Duodenal mucosa (tissue), 2 donors: ENCODE measurements around the gene CD300A.

Source experiments
- H3K27ac ChIP-seq: one replicate; pipeline ENCODE4 v1.7.0; 2013; ENCODE audit warnings: low read depth, low read length
- H3K27me3 ChIP-seq, 2 donors: one replicate each; pipeline ENCODE4 v1.7.0; 2013; ENCODE audit warnings: low read length in 2 of 2, control low read depth in 1 of 2; ENCODE audit not compliant: insufficient read depth in 2 of 2, control insufficient read depth in 1 of 2
- H3K36me3 ChIP-seq, 2 donors: one replicate each; pipeline ENCODE4 v1.7.0; 2013; ENCODE audit warnings: low read length in 2 of 2, control low read depth in 1 of 2; ENCODE audit not compliant: insufficient read depth in 2 of 2, control insufficient read depth in 1 of 2
- H3K4me1 ChIP-seq, 2 donors: one replicate each; pipeline ENCODE4 v1.7.0; 2013; ENCODE audit warnings: low read length in 2 of 2, control low read depth in 1 of 2; ENCODE audit not compliant: insufficient read depth in 2 of 2, control insufficient read depth in 1 of 2
- H3K4me3 ChIP-seq, 2 donors: one replicate each; pipeline ENCODE4 v1.7.0; 2013; ENCODE audit warnings: low read length in 2 of 2, low read depth in 1 of 2
- H3K9ac ChIP-seq, 2 donors: one replicate each; pipeline ENCODE4 v1.7.0; 2013; ENCODE audit warnings: low read length in 2 of 2, low read depth in 1 of 2
- H3K9me3 ChIP-seq, 2 donors: one replicate each; pipeline ENCODE4 v1.7.0; 2013; ENCODE audit warnings: low read length in 2 of 2, control low read depth in 1 of 2; ENCODE audit not compliant: control insufficient read depth in 1 of 2

The CD300A gene

GRCh38 chr17:74466111-74466827 is at the start of gene CD300A:
Gene CD300A (plus strand): TSS chr17:74466634. CDS start chr17:74466704, 70 bp downstream.
- Histone ChIP-seq H3K4me3 (peak within 1 kb of the TSS; percentile 65 to 69), H3K9me3 (no peaks in the 10 kb centered on the region), H3K9ac (peak within 1 kb of the TSS; percentile 42 to 47), H3K27ac (peak within 1 kb of the TSS; percentile 52), H3K4me1 (peaks cover 11 to 28% of the 10 kb centered on the region in 2 donors), H3K27me3 (peaks cover 5% of the 10 kb centered on the region in 2 donors), H3K36me3 (no peaks in the 10 kb centered on the region)

GRCh38 chr17:74417178-74418045 is 49.0 kb upstream of the CD300A start:
- H3K27me3 ChIP-seq, result no peaks in the 10 kb centered on the region
- H3K27ac ChIP-seq, result no peak overlapping the region
- H3K4me3 ChIP-seq, result no peak overlapping the region
- no peaks in the 10 kb centered on the region for H3K36me3 ChIP-seq
- peaks cover 6 to 18% of the 10 kb centered on the region in 2 donors for H3K4me1 ChIP-seq
- H3K9me3 ChIP-seq, result no peaks in the 10 kb centered on the region
- no peak overlapping the region for H3K9ac ChIP-seq

- no peak overlapping the region for H3K4me3 ChIP-seq
- H3K27me3 ChIP-seq, result no peaks in the 10 kb centered on the region
- no peaks in the 10 kb centered on the region for H3K36me3 ChIP-seq
- H3K9ac ChIP-seq, result no peak overlapping the region
- H3K4me1 ChIP-seq, result peaks cover 8 to 18% of the 10 kb centered on the region in 2 donors
- no peaks in the 10 kb centered on the region for H3K9me3 ChIP-seq
- no peak overlapping the region for H3K27ac ChIP-seq
Observed at GRCh38 chr17:74419928-74420411, 46.5 kb upstream of the CD300A start.

GRCh38 chr17:74424117-74424516 is 42.3 kb upstream of the CD300A start:
- Histone ChIP-seq H3K27me3 (no peaks in the 10 kb centered on the region), H3K4me3 (no peak overlapping the region), H3K9me3 (no peaks in the 10 kb centered on the region), H3K36me3 (no peaks in the 10 kb centered on the region), H3K9ac (no peak overlapping the region), H3K4me1 (peaks cover 34 to 35% of the 10 kb centered on the region in 2 donors), H3K27ac (no peak overlapping the region)

GRCh38 chr17:74424657-74425056 is 41.8 kb upstream of the CD300A start:
- Histone ChIP-seq H3K4me3 (no peak overlapping the region), H3K36me3 (no peaks in the 10 kb centered on the region), H3K9me3 (no peaks in the 10 kb centered on the region), H3K27me3 (no peaks in the 10 kb centered on the region), H3K27ac (no peak overlapping the region), H3K9ac (no peak overlapping the region), H3K4me1 (peaks cover 35 to 37% of the 10 kb centered on the region in 2 donors)

GRCh38 chr17:74426551-74427047 is 39.8 kb upstream of the CD300A start:
- Histone ChIP-seq H3K9ac (peak overlapping the region in 1 of 2 donors; percentile 60), H3K4me1 (peaks cover 45 to 48% of the 10 kb centered on the region in 2 donors), H3K36me3 (no peaks in the 10 kb centered on the region), H3K9me3 (no peaks in the 10 kb centered on the region), H3K4me3 (no peak overlapping the region), H3K27me3 (peaks cover 0 to 6% of the 10 kb centered on the region in 2 donors), H3K27ac (no peak overlapping the region)

GRCh38 chr17:74427048-74427762 is 39.2 kb upstream of the CD300A start:
- peaks cover 45 to 52% of the 10 kb centered on the region in 2 donors for H3K4me1 ChIP-seq
- peak overlapping the region; percentile 87 for H3K27ac ChIP-seq
- H3K4me3 ChIP-seq, result peak overlapping the region in 1 of 2 donors; percentile 23
- peaks cover 0 to 6% of the 10 kb centered on the region in 2 donors for H3K27me3 ChIP-seq
- H3K9ac ChIP-seq, result peak overlapping the region; percentile 55 to 60
- no peaks in the 10 kb centered on the region for H3K9me3 ChIP-seq
- H3K36me3 ChIP-seq, result no peaks in the 10 kb centered on the region

- H3K9ac ChIP-seq, result peak overlapping the region; percentile 55 to 60
- H3K9me3 ChIP-seq, result no peaks in the 10 kb centered on the region
- H3K27ac ChIP-seq, result peak overlapping the region; percentile 87
- peak overlapping the region in 1 of 2 donors; percentile 23 for H3K4me3 ChIP-seq
- H3K27me3 ChIP-seq, result peaks cover 0 to 6% of the 10 kb centered on the region in 2 donors
- H3K4me1 ChIP-seq, result peaks cover 45 to 52% of the 10 kb centered on the region in 2 donors
- H3K36me3 ChIP-seq, result no peaks in the 10 kb centered on the region
Observed at GRCh38 chr17:74427763-74428153, 38.7 kb upstream of the CD300A start.

- H3K27ac ChIP-seq, result peak overlapping the region; percentile 96
- no peaks in the 10 kb centered on the region for H3K36me3 ChIP-seq
- H3K9me3 ChIP-seq, result no peaks in the 10 kb centered on the region
- peak overlapping the region; percentile 80 to 82 for H3K4me3 ChIP-seq
- H3K4me1 ChIP-seq, result peaks cover 45 to 52% of the 10 kb centered on the region in 2 donors
- peak overlapping the region; percentile 87 to 99 for H3K9ac ChIP-seq
- peaks cover 0 to 6% of the 10 kb centered on the region in 2 donors for H3K27me3 ChIP-seq
Observed at GRCh38 chr17:74429604-74430384, 36.6 kb upstream of the CD300A start.
